OCI-LY7 (cell line): ENCODE results near the gene ABCC5. TPM values are rescaled to one million over a fixed set of nuclear protein-coding genes. Genes with fewer than 3 reads are reported as not detected.

Experiments used
- BruUV-seq: library from RNA; stranded (reverse); fragments of 400-500 nt; replicated peaks from 2 replicates; lab custom pipeline; 2021; lab: Mats Ljungman, UMichigan
- CTCF ChIA-PET: fragments of 300-600 bp; sonication (Branson Sonifier 250); formaldehyde crosslinking; loops from one replicate; lab custom pipeline; 2022; ENCODE audit warnings: antibody characterized with exemption; ENCODE audit not compliant: unreplicated experiment; lab: Charles Lee
- POLR2A ChIA-PET: fragments of 300-600 bp; sonication (Branson Sonifier 250); formaldehyde crosslinking; loops from one replicate; lab custom pipeline; 2022; ENCODE audit warnings: antibody characterized with exemption; lab: Charles Lee
- DNase-seq: peaks from one replicate; pipeline ENCODE4 v3.0.0-alpha.2; 2015; ENCODE audit warnings: low spot score
- H2AFZ ChIP-seq: fragments of 200-600 bp; sonication (generic), shearing (Covaris generic); 2 replicates; pipeline ENCODE4 v1.6.1; 2014; ENCODE audit warnings: mild to moderate bottlenecking, antibody characterized with exemption, low read length, moderate library complexity
- H3K27ac ChIP-seq: fragments of 200-600 bp; sonication (generic); 2 replicates; pipeline ENCODE4 v1.5.1; 2014; ENCODE audit warnings: mixed run types, low read depth, mild to moderate bottlenecking, moderate library complexity, low read length, inconsistent platforms; ENCODE audit not compliant: poor library complexity, severe bottlenecking
- H3K36me3 ChIP-seq: fragments of 200-600 bp; sonication (generic); 2 replicates; pipeline ENCODE4 v1.6.1; 2014; ENCODE audit warnings: mild to moderate bottlenecking, antibody characterized with exemption, low read length, moderate library complexity, mixed read lengths; ENCODE audit not compliant: insufficient read depth
- H3K4me1 ChIP-seq: fragments of 200-600 bp; sonication (generic); 2 replicates; pipeline ENCODE4 v1.5.1; 2014; ENCODE audit warnings: mild to moderate bottlenecking, low read length; ENCODE audit not compliant: insufficient read depth, poor library complexity, severe bottlenecking
- H3K4me2 ChIP-seq: fragments of 200-600 bp; sonication (generic); 2 replicates; pipeline ENCODE4 v1.6.1; 2014; ENCODE audit warnings: mild to moderate bottlenecking, low read length
- H3K4me3 ChIP-seq: fragments of 200-600 bp; sonication (generic); 2 replicates; pipeline ENCODE4 v1.5.1; 2014; ENCODE audit warnings: mild to moderate bottlenecking, low read depth, low read length; ENCODE audit not compliant: poor library complexity, severe bottlenecking
- H3K79me2 ChIP-seq: fragments of 200-600 bp; sonication (generic); 2 replicates; pipeline ENCODE4 v1.6.1; 2016; ENCODE audit warnings: low read depth, mild to moderate bottlenecking, low read length, moderate library complexity, mixed read lengths; ENCODE audit not compliant: insufficient read depth
- H3K9me2 ChIP-seq: fragments of 200-600 bp; sonication (generic); 2 replicates; pipeline ENCODE4 v1.6.1; 2016; ENCODE audit warnings: mild to moderate bottlenecking, low read length, mixed read lengths; ENCODE audit not compliant: insufficient read depth
- H3K9me3 ChIP-seq: fragments of 200-600 bp; sonication (generic); 2 replicates; pipeline ENCODE4 v1.6.1; 2014; ENCODE audit warnings: mild to moderate bottlenecking, mixed run types, low read length, mixed read lengths
- H4K20me1 ChIP-seq: fragments of 200-600 bp; sonication (generic); 2 replicates; pipeline ENCODE4 v1.6.1; 2014; ENCODE audit warnings: mild to moderate bottlenecking, antibody characterized with exemption, low read length, moderate library complexity, mixed read lengths; ENCODE audit not compliant: insufficient read depth
- EZH2phosphoT487 ChIP-seq: fragments of 200-600 bp; sonication (generic); IDR thresholded peaks from 2 replicates; pipeline ENCODE4 v1.6.1; 2018; ENCODE audit warnings: low read depth, borderline replicate concordance, mild to moderate bottlenecking, mixed run types, antibody characterized with exemption, low read length, moderate library complexity, mixed read lengths
- intact Hi-C: fragments of 100-400 bp; cut with micrococcal nuclease; formaldehyde crosslinking; loops from one replicate; pipeline ENCODE4 v1.10.0; 2022; ENCODE audit not compliant: unreplicated experiment
- total RNA-seq, 2 experiments: library from RNA; depleted of rRNA in 1 of 2; stranded (reverse); fragments of >200 nt in 1 of 2; shearing (Covaris generic) in 1 of 2; gene quantifications; 2 replicates each; pipeline ENCODE4 v1.2.3, GENCODE V29; 2014 to 2022
- TF ChIP-seq, protein P1 (sequence below): fragments of 200-600 bp; sonication (generic); conservative IDR thresholded peaks from 2 replicates; pipeline ENCODE4 v1.5.1; 2014; ENCODE audit warnings: mild to moderate bottlenecking, antibody characterized with exemption, low read length, moderate library complexity, mixed read lengths

Gene ABCC5
- total RNA-seq, 2 experiments from 2014 or later, result 18.1 to 24.8 TPM

DNA sequence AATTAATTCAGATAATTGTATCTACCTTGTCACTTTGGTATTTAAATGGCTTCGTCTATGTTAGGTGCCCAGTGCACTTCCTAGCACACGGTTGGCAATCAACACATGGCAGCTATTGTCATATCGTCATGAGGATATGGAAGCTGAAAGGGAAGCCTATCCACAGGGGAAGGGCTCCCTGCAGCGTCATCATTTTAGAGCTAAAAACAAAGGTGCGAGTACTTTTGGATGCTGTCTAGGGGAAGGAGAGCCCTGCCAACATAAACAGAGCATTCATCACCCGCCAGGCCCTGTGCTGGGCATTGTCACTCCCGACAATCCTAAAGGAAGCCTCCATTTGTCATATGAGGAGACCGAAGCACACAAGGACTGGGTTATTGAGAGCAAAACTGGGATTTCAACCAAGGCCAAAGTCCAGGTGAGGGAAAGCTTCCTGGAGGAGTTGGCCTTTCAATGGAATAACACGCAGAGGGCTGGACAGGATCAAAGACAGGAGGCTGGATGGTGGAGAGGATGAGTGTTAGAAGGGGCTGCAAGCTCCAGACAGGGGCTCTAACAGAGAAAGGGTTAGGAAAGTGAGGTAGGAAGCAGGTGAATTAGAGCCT, 125.0 kb downstream of the ABCC5 start:
- Histone ChIP-seq H3K4me3 (no peak overlapping the region), H2AFZ (no peak overlapping the region), H3K4me2 (no peak overlapping the region), H3K9me3 (no peaks in the 10 kb centered on the region), H4K20me1 (no peaks in the 10 kb centered on the region), H3K27ac (no peak overlapping the region), H3K79me2 (no peaks in the 10 kb centered on the region), H3K4me1 (peaks cover 5% of the 10 kb centered on the region), H3K36me3 (no peaks in the 10 kb centered on the region), H3K9me2 (no peaks in the 10 kb centered on the region)
- no peak for TF ChIP-seq EZH2phosphoT487
- TF ChIP-seq, protein P1, sequence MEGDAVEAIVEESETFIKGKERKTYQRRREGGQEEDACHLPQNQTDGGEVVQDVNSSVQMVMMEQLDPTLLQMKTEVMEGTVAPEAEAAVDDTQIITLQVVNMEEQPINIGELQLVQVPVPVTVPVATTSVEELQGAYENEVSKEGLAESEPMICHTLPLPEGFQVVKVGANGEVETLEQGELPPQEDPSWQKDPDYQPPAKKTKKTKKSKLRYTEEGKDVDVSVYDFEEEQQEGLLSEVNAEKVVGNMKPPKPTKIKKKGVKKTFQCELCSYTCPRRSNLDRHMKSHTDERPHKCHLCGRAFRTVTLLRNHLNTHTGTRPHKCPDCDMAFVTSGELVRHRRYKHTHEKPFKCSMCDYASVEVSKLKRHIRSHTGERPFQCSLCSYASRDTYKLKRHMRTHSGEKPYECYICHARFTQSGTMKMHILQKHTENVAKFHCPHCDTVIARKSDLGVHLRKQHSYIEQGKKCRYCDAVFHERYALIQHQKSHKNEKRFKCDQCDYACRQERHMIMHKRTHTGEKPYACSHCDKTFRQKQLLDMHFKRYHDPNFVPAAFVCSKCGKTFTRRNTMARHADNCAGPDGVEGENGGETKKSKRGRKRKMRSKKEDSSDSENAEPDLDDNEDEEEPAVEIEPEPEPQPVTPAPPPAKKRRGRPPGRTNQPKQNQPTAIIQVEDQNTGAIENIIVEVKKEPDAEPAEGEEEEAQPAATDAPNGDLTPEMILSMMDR, result no peak
- BruUV-seq, result no TSS peak
- ChIA-PET POLR2A (no interaction called here), CTCF (no interaction called here)
- intact Hi-C loops, result no loop called here
- DNase-seq, result no peak

DNA sequence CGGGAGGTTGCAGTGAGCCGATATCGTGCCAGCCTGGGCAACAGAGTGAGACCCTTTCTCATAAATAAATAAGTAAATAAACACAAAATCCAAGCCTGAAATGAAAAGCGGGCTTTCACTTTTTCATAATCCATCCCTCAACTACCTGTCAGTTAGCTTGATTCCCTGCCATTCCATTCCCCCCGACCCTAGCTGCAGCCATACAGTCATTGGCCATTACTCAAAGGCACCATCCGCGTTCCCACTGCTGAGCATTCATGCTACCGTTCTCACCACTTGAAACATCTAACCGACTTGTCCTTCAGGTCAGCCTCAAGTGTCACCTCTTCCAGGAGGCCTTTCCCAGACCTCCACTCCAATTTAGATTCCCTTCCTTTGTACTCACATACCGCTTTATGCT, 131.9 kb downstream of the ABCC5 start:
- no peaks in the 10 kb centered on the region for H3K9me2 ChIP-seq
- CTCF ChIA-PET, result interaction anchor here (1.1 kb wide), 1 partner anchor 10 kb away, joined by 3 read pairs; no protein-coding TSS in a partner anchor
- TF ChIP-seq, protein P1, result no peak
- TF ChIP-seq EZH2phosphoT487, result no peak
- H3K4me2 ChIP-seq, result no peak overlapping the region
- no peaks in the 10 kb centered on the region for H4K20me1 ChIP-seq
- no TSS peak for BruUV-seq
- no peak overlapping the region for H3K27ac ChIP-seq
- no peak overlapping the region for H2AFZ ChIP-seq
- H3K79me2 ChIP-seq, result peaks cover 35% of the 10 kb centered on the region
- intact Hi-C loops, result loop anchor here (10.0 kb wide), 2 partner anchors 331 to 761 kb away; partner anchors contain the start of gene KLHL6
- H3K36me3 ChIP-seq, result peaks cover 5% of the 10 kb centered on the region; the same call in 1 of the 2 replicates
- H3K9me3 ChIP-seq, result no peaks in the 10 kb centered on the region
- DNase-seq, result no peak
- peaks cover 19% of the 10 kb centered on the region for H3K4me1 ChIP-seq
- POLR2A ChIA-PET, result interaction anchor here (2.1 kb wide), 1 partner anchor 10 kb away, joined by 14 read pairs; no protein-coding TSS in a partner anchor
- no peak overlapping the region for H3K4me3 ChIP-seq
